Measurements from ENCODE around the gene SLC25A13.

The SLC25A13 gene

DNA sequence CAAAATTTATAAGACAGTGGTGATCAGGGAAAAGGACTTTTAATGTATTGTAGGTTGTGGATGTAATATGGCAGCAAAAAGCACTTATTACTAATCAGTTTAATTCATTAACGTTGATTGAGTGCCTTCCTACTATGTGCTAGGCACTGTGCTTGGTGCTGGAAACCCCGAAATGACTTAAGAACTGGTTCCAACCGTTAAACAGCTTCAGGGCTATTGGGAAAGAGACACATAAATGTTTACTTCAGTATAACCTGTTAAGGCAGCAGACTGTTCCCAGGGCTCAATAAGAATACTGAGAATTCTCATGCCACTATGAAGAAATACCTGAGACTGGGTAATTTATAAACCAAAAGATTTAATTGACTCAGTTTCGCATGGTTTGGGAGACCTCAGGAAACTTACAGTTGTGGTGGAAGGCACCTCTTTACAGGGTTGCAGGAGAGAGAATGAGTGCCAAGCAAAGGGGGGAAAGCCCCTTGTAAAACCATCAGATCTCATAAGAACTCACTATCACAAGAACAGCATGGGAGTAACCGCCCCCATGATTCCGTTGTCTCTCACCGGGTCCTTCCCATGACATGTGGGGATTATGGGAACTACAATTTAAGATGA is 1.1 kb upstream of the SLC25A13 start:
- DNase-seq (ENCODE audit: low read depth, low spot score) = no peak

DNA sequence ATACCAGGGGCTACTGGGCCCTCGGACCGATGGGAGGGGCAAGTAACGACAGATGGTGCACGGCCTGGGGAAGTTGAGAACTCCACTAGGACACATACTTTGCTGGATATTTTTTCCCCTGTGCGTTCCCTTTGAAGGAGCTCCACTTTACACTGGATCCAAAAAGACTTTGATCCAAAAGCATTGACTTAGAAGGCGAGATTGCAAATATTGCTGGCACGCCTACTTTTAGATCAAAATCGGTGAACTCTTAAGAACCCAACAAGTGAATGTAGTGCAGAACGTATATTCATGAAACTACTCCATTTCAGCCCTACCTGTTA is 436 bp upstream of the SLC25A13 start:
- DNase-seq (ENCODE audit: low read depth, low spot score) = no peak

DNA sequence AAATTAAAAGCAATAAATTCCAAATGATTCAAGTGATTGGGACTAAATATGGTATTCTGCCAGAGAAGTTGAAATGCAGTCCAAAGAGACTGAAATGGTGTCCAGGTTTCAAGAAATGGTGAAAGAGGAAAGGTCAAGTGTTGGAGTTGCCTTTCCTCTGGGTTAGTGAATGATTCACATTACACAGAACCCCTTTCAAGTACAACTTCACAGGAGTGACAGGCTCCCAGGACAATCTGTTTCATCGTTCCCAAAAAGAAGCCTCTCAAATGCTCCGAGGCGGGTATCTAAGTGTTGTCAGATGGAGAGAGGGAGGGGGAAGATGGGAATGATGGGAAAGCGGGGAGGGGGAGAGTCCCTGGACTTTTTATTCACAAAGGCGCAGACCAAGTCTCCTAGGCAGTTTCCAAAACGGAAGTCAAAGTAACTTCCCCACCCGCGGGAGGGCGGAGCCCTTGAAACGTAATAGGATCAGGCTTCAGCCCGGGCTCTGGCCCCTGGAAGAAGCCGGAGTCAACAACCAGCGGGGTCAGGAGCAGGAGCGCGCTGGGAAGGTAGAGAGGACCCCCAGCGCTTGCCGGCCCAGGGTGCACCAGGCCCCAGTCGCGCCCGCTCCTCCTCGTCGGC is 754 bp downstream of the SLC25A13 start:
- DNase-seq (ENCODE audit: low read depth, low spot score) = peak; percentile 19

DNA sequence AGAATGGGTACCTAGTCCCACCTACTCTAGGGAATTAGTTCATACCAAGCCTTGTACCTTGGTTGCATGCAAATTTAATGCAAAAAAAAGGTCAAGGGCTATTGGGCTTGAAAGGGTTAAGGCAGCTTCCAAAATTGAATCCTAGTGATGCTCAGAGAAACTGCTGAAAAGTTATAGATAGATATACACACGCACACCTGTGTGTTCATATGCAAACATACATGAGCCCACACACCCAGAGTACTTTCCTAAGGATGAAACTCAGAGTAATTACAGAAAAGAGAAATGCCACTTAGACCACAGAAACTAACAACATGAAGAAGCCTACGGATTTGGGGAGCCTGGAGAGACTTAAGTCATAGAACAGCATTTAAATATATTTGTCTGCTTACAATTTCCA is 1.5 kb downstream of the SLC25A13 start:
- DNase-seq (ENCODE audit: low read depth, low spot score) = no peak

DNA sequence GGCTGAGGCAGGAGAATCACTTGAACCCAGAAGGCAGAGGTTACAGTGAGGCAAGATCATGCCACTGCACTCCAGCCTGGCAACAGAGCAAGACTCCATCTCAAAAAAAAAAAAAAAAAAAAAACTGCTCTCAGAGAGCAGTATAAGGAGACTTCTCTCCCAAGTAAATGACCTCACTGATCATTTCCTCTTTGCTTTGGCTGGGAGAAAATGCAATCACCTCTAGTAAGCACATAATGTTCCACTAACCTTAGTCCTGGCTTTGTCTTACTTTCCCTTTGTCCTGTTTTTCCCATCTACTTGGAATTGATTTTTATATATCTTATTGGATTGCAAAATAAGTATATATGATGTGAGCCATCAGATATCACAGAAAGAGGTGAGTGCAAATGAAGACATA is 2.5 kb downstream of the SLC25A13 start:
- DNase-seq (ENCODE audit: low read depth, low spot score) = no peak

DNA sequence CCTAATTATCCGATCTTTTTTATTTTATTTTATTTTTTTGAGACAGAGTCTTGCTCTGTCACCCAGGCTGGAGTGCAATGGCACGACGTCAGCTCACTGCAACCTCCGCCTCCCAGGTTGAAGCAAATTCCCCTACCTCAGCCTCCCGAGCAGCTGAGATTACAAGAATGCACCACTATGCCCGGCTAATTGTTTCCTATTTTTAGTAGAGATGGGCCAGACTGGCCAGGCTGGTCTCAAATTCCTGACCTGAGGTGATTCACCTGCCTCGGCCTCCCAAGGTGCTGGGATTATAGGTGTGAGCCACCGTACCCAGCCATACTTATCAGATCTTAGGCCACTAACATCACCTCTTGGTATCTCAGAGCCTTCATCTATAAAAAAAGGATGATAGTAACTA is 4.9 kb downstream of the SLC25A13 start:
- DNase-seq (ENCODE audit: low read depth, low spot score) = no peak

DNA sequence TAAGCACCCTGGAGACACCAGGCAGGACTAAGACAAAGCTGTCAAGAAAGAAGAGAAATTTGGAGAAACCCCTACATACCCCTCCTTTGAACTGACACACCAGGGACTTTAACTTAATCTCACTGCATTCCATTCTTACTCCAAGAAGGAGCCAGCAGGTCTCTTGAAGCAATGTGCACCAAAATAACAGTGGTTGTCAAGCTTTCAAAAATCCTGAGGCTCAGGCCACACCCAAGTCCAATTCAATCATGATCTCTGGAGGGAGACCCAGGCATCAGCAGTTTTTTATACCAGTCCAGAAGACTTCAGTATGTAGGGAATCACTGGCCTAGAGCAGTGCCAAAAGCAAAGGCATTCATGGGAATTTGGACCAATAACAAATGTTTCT is 6.8 kb downstream of the SLC25A13 start:
- no peak for DNase-seq (ENCODE audit: low read depth, low spot score)

DNA sequence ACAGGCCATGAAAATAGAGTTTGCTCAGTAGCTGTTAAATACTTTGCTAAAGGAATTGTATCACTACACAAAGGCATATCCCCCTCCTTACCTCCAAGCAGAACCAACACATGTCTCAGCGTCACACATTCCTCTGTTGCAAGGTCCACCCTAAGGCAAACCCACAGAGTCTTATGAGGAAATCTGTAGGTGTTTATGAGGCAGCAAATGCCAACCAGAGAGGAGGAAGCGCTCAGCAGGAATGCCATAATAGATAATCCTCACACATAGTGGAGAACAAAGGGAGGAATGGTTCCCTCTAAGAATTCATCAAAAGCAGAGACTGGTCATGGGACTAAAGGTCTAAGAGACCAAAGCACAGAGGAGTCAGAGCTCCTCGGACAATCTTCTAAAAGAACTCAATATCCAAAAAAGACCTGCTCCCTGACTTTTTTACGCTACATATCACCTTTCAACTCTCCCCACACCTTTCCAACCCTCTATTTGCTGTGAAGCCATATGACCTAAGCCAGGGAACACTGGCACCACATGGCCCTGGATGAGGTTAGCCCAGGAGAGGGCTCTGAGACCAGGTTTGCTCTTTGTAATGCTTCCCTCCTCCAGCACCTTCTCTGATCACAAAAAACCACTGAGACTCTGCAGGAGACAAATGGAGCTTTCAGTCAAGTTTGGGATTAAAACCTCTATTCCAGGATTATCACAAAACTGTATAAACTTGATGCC is 7.3 kb downstream of the SLC25A13 start:
- DNase-seq (ENCODE audit: low read depth, low spot score) = no peak

DNA sequence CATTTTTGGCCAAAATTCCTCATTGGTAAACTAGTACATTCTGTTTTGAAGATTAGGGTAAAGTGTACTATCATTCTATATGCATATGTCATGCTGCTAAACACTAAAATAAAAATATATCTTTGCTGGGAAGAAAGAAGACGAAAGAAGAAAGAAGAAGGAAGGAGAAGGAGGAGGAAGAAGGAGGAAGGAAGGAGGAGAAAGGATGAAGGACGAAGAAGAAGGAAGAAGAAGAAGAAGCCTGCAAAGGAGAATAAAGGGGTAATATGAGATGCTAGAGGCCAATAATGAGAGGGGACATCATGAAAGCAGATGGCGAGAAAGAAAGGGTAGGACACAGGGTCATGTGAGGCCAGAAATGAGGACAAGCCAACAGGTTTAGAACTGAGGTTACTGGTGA is 8.0 kb downstream of the SLC25A13 start:
- no peak for DNase-seq (ENCODE audit: low read depth, low spot score)

DNA sequence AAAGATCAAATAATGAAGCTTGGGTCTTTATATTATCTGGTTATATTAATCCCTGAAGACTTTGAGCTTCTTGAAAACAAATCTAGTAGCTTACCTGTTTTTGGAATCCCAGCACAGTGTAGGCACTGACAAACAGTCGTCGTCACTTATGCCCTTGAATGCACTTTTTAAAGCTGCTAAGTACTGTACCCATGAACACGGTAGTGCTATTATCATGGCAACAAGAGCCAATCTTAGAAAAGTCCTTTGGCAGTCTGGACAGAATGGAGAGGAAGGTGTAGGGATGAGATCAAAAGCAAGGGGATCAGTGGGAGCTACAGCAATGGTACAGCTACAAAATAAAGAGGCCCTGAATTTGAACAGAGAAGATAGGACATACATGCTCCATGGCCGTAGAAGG is 9.4 kb downstream of the SLC25A13 start:
- no peak for DNase-seq (ENCODE audit: low read depth, low spot score)

DNA sequence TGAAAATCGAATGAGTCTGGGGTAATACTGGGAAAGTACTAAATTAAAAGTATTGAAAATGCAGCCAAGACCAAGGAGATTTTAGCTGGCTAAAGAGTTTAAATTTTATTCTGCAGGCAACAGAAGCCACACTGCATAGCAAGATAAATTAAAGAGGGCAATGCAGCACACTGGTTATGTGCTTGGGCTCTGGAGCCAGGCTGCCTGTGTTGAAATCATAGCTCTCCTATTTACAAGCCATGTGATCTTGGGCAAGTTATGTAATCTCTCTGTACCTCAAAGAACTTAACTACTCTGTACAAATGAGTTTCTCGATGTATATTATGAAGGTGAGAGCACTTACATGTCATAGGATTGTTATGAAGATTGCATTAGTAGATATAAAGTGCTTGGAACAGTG is 9.9 kb downstream of the SLC25A13 start:
- no peak for DNase-seq (ENCODE audit: low read depth, low spot score)

DNA sequence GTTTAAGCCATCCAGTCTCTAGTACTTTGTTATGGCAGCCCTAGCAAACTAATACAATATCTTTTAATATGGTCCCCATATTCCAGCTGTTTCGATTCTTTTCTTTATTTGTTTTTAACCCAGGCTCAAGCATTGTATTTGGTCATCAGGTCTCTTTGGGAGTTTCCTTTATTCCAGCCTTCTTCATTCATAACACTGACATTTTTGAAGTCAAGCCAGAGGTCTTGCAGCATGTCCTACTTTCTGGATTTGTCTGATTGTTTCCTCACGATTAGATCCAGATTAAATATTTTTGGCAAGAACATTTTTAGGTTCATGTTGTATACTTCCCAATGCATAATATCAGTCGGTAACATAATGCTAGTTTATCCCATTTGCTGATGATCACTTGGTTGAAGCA is 11.8 kb downstream of the SLC25A13 start:
- DNase-seq (ENCODE audit: low read depth, low spot score) = no peak

DNA sequence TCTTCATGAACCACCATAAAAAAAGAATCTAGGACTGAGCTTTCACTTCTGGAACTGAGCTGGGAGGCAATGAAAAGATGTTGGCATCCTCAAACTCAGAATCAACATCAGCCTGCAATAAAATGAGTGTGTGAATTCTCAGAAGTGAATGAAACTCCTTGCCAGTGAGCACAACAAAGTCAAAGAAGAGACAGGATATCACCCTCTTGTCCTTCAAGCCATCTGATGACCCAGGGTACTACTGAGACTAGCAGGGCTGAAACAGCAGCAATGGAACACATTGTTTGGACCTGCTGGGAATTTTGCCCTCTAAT is 13.0 kb downstream of the SLC25A13 start:
- DNase-seq (ENCODE audit: low read depth, low spot score) = no peak

DNA sequence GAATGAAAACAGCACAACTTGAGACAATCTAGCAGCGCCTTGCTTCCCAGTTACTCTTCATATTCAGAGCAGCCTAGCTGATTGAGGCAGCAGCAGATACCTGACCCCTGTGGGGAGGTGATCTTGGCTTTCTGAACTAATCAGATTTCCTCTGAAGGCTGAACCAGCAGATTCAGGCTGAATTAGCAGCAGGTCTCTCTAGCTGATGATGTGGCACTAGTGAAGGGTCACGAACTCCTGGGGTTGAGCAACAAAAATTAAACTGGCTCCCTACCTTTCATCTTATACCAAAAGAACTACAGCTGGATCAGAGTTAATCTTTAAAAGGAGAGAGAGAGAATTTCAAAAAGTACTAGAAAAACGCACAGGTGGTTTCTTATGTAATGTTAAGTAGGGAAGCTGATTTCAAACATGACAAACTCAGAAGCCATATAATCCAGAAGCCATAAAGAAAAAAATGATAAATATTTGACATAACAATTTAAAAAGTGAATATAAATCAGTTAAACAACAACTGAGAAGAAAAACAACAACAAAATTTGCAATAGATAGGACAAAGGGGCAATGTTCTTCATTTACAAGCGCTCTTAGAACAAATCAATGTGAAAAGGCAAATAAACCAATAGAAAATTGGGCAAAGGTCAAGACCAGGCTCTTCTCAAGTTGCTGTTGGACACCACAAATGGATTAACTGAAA is 13.5 kb downstream of the SLC25A13 start:
- DNase-seq (ENCODE audit: low read depth, low spot score) = no peak

DNA sequence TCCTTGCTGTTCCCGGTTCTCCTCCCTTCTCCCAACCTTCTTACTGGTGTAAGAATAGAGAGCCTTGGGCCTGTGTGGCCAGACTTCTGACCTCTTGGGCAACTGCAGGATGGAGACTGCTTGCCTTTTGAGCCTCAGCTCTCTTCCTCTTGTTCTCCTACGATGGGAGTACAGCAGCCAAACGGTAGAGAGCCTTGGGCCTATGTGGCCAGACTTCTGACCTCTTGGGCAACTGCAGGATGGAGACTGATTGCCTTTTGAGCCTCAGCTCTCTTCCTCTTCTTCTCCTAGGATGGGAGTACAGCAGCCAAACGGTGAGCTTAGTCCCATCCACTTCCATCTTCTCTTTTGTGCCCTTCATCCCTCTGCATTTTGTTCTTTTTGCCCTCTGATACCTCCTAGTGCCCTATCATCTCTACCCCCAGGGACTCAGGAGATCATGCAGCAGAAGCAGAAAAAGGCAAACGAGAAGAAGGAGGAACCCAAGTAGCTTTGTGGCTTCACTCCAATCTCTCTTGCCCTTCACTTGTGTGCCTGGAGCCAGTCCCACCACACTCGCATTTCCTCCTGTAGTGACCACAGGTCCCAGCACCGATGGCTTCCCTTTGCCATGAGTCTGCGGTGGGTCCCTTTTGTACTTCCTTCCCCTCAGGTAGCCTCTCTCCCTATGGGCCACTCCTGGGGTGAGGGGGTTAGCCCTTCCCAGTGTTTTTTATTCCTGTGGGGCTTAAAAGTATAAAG is 15.3 kb downstream of the SLC25A13 start:
- DNase-seq (ENCODE audit: low read depth, low spot score) = no peak

DNA sequence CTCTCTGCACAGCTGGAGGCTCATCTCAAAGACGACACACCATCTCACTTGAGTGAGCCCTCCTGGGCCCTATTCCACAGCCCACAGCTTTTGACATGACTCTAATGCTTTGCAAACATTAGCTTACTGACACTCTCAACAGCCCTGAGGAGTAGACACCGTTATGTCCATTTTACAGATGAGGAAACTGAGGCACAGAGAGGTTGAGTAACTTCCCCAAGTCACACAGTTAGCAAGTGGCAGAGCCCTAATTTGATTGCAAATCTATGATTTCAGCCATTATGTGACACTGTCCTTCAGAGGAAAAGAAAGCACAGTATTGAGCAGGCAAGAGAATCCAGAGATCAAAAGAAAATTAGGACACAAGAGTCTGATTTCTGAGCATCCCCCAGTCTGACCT is 16.0 kb downstream of the SLC25A13 start:
- no peak for DNase-seq (ENCODE audit: low read depth, low spot score)

DNA sequence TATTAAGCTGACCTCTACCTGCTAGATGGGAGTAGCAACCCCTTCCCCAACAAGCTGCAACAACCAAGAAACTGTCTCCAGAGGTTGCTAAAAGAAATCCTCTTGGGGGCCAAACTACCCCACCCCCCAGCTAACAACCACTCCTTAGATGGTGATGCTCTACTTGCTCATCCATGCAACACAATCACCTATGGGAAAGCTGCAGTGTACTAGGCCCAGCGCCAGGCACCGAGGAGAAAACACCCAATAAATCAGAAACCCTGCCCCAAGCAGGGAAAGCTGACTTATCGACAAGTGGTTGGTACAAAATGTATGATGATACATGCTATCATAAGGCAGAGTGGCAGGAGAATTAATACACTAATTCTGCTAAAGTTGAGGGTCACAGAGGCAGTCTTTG is 17.3 kb downstream of the SLC25A13 start:
- DNase-seq (ENCODE audit: low read depth, low spot score) = no peak

DNA sequence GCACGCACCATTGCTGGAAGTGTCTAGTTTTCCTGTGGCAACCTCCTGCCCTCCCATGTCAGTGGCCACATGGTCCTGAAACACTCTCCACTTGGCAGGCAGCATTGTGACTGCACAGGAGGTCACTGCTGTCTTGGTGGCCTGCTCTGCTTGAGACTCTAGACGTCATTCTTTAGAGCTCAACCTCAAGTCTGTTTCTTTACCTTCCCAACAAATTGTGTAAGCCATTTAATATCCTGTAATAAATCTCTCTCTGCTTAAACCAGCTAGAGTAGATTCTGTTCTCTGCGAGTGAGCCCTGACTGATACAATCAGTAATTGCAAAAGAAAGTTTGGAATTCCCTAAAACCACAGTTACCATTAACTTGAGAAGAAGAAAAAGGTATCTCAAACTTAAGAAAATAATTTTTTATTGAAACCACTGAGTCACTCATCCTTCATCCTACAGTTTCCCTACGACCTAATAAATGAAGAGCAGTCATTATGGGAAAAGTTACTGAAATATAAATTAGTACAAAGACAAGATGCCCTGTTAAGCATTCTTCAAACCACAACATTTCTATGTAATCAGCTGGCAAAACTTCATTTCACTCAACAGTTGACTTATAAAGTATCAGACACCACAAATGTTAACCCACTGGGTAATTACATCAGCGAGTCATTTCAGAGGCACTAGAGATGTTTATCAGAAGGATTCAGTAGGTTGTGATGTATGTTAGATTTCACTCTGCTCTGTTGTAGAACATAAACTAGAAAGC is 18.0 kb downstream of the SLC25A13 start:
- DNase-seq (ENCODE audit: low read depth, low spot score) = no peak

DNA sequence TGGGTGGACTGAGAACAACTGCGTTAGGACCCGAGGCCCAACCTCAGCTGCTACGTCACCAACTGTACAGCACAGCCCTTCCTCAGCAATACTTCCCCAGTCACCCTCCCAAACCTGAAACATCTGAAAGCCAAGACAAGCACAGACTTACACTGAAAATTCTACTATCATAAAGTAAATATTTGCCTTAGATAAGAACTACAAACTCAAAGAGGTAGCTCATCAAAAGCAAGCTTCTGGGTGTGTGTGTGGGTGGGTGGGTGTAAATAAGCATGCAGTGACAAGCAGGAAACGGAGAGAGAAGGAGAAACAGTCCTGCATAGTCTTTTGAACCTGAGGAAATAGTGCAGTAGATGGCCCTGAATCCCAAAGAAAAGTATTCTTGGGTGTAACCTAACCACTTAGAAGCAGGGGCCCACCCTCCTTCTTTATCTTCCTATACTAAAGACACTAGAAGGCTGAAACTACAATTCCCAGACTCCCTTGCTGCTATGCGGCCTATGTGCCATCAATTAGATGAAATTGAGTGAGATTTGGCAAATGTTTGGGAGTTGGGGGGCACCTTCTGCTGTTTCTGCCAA is 18.7 kb downstream of the SLC25A13 start:
- DNase-seq (ENCODE audit: low read depth, low spot score) = no peak

DNA sequence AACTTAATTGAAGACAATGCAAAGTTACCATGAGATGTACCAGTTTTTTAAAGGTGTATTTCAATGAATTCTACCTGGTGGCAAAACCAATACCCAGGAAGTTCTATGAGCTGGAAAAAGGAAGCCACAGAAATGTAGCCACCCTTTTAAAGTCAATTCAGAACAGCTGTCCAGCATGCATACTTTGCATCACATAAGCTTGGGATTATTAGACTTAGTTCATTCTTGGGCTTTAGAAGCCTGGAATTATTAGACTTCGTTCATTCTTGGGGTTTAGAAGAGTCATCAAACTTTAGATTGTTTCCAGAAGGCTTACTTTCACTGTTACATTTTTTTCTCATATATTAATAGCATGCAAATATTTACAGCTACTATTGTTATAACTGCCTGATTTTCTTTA is 20.9 kb downstream of the SLC25A13 start:
- DNase-seq (ENCODE audit: low read depth, low spot score) = no peak

DNA sequence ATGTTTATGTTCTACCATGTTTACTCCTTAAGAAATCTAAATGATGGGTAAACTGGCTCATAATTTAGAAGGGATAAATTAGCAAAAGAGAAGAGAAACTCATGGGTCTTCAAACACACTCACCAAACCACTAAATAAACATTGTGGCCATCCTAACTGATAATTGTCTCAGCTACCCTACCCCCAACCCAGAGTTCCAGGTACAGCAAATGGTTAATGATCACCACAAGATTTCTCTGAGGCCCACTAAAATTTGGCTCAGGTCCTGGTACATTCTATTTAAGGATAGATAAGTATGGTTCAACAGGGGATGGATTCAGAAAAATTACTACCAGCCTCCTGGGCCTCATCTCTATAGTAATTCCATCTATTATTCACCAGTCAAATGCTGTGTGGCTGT is 21.4 kb downstream of the SLC25A13 start:
- DNase-seq (ENCODE audit: low read depth, low spot score) = no peak

All from activated naive CD8-positive, alpha-beta T cell treated with anti-CD3 and anti-CD28 coated beads, Interleukin-2, amount 50 U/mL, for 16 hours (primary cell).